AML-193 (cell line): ENCODE measurements around the gene EPGN.
A peak's percentile ranks its signal among the peaks of the same experiment; 100 is the strongest.

Experiments used
- DNase-seq, 2 experiments: peaks; one replicate each; lab custom pipeline; 2025; lab: John Stamatoyannopoulos, UW

The EPGN gene

DNA sequence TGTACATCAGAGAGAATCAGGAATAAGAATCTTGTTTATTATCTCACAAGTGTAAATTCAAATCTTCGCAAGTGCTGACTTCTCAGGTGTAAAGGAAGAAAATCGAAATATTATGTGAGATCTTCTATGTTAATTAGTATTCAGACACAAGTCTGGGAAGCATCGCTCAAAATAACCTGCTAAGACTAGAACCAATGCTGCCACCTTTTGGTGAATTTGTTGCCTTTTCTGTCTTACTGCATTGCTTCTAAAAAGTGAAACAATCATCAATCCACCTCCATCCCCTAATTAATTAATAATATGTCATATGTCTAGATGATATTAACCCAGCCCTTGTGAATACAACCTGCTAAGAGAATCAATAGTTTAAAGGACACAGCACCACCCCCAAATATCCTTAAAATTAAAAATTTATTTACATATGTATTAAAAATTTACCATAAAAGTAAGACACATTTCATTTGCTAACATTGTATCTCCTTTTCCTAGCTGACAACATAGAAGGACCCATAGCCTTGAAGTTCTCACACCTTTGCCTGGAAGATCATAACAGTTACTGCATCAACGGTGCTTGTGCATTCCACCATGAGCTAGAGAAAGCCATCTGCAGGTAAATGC, 3.5 kb downstream of the EPGN start:
- peak; percentile 54 to 59 for DNase-seq

- DNase-seq, result no peak
These were observed 6.1 kb downstream of the EPGN start for GRCh38 chr4:74314329-74314728.

- no peak for DNase-seq
These were observed 6.7 kb downstream of the EPGN start for GRCh38 chr4:74314944-74315343.

DNA sequence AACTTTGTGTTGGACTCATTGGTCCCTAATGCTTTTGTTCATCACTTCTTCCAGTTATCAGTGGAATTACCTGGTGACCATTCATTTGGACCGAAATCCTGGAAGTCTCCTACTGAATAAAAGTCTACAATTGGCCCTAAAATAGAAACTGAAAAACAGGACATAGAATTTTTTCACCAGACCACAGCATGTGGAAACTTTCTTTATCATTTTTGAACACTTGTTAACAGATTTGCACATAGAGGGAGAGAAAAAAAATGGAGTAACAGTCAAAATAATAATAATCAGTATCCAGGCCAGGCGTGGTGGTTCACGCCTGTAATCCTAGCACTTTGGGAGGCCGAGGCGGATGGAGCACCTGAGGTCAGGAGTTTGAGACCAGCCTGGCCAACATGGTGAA, 7.1 kb downstream of the EPGN start:
- no peak for DNase-seq

GRCh38 chr4:74316397-74316796, 8.1 kb downstream of the EPGN start:
- DNase-seq, result no peak

GRCh38 chr4:74317616-74318246, 9.5 kb downstream of the EPGN start:
- no peak for DNase-seq

- no peak for DNase-seq
These were observed 10.0 kb downstream of the EPGN start for GRCh38 chr4:74318276-74318675.

GRCh38 chr4:74319470-74319869, 11.2 kb downstream of the EPGN start:
- DNase-seq, result no peak

DNA sequence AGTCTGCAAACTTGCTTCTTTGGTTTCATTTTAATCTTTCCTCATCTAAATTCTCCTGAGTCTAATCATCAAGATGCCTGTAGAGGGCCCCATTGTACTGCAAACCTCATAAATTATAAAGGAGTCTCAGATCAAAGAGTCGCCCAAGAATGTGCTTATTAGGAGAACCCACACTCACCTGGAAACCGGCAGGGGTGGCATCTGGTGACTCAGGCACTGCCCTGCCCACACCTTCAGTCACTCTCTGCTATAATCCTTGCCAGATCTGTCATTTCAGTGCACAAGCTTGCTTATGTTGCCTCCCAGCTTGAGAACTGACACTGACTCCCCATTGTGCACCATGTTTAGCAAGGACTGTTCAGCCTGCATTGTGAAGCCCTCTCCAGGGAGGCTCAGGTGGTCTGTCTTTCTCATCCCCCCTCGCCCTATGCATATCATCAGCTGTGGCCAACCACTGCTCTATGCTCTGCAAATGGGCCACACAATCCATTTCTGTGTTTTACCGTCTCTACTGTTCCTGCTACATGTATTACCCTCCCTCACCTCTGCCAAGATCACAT, 12.4 kb downstream of the EPGN start:
- DNase-seq, result peak; percentile 78 to 79

DNA sequence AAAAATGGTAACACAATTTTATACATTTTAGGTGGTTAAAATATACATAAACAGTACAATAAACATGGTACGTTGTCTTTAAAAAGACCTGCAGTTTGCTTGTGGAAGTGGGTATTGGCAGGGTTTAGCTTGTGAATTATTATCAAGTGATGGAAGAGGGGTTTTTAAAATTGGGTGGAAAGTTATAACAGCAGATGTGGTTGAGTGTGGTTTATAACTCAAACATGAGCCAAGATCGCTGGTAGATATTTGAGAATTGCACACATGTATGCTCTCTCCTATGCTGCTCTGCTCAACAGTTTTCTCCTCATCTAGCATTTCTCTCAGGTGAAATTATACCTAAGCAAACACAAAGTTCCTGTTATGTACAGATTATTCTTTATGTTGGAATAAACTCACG, 14.0 kb downstream of the EPGN start:
- no peak for DNase-seq

DNA sequence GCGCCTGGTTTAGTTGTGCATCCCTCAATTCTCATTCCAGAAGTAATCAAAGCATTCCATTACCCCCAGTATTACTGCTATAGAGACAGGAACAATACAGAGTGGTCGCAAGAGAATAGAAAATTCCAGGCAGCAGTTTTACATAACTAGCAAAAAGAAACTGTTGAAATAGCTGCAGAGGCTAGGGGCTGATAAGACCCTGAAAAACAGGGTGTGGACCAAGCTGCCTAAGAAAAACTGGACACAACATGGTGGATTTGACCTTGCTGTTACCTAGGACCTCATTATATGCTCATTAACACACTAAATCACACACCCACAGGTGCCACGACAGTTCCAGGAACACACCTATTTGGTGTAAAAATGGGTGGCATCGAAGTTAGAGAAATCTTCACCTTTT, 15.4 kb downstream of the EPGN start:
- DNase-seq, result no peak

DNA sequence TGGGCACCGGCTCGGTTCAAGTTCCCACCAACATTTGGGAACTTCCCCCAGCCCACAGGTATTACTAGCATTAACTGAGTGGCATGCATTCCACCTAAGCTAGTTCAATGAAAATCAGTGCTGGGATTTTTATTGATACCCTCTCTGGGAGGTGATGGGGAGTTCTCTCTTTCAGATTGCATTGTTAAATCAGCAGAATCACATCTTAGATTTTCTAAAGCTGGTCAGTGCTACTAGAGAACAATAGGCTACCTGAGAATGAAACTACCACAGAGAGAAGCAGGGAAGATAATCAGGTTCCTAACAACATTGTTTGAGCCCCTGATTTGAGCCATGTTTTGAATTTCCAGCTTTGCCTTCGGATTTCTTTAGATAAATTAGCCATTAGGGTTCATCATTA, 16.0 kb downstream of the EPGN start:
- no peak for DNase-seq

DNA sequence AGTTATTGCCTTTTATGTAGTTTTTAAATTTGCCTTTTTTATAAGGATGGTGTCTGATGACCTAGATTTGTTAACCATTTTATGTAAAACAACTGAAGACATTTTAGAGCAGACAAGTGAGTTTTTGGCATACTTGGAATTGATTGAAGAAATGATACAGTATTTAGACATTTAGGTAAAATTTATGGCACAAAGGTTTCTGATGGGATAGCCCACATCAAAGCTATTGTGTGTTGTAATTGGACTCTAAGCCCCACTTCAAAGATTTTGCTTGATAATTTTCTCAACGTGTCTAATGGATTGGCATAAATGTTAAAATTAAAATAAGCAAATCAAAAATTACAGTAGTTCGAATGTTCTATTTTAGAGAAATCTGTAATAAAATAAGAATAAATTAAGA, 17.6 kb downstream of the EPGN start:
- DNase-seq, result no peak

DNA sequence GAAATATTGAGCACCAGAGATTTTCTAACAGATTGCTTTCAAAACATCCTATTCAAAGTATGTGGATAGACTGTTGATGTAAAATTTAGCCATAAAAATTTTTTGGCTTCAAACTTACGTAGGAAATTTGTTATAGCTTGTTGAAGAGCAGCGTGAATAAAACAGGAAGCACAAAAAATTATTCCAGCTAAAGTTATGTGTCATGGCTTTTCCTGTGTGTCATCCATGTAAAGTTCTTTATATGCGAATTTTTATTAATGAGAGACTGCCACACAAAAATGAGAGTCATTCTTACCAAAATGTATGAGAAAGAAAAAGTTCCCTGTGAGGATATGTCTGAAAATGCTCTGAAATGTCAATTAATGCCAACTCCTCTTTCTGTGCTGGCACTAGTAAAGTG, 19.5 kb downstream of the EPGN start:
- DNase-seq, result no peak

GRCh38 chr4:74328501-74328900, 20.2 kb downstream of the EPGN start:
- no peak for DNase-seq

GRCh38 chr4:74329307-74329706, 21.0 kb downstream of the EPGN start:
- DNase-seq, result no peak

- DNase-seq, result no peak
These were observed 22.1 kb downstream of the EPGN start for GRCh38 chr4:74330295-74330750.

GRCh38 chr4:74331252-74331651, 23.0 kb downstream of the EPGN start:
- DNase-seq, result no peak

- no peak for DNase-seq
These were observed 23.7 kb downstream of the EPGN start for GRCh38 chr4:74331944-74332343.

DNA sequence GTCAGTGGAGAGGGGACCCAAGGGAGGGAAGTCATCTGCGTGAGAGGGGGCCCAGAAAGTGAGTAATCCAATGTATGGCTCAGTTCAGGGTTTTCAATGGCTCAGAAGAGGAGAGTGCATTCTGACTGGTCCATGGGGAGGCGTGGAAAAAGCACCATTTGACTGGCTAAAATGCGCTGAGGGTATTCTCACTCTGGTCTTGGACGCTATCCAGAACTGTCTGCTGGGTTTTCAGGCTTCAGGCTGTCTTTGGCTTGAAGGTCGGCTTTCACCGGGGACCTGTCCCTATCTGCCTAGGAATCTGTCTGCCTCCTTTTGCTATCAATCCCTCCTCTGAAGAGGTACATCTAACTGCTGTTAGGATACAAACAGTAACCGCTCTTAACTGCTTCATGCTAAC, 26.4 kb downstream of the EPGN start:
- DNase-seq, result no peak

- DNase-seq, result no peak
These were observed 27.2 kb downstream of the EPGN start for GRCh38 chr4:74335341-74336021.

DNA sequence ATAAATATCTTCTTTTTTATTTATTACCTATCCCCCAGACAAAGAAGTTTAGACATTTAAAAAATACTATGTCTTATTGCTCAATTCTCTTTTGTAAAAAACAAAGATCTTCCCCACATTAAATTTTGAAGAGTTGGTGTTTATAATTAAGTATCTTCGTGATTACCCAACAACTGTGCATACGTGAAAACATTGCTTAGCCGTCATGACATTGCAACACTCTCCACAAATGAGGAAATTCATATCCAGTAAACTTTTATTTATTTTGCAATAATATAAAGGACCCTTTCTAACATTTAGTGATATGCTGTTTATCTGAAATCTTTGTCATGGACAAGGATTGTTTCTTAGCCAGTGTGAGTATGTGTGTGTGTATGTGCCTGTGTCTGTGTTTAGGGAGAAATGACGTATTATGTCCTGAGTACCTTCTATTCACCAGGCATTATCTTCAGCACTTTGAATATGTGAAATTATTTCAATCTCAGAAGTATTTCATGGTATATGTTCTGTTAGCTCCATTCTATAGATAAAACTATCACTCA, 30.6 kb downstream of the EPGN start:
- DNase-seq, result peak; percentile 73 to 77

DNA sequence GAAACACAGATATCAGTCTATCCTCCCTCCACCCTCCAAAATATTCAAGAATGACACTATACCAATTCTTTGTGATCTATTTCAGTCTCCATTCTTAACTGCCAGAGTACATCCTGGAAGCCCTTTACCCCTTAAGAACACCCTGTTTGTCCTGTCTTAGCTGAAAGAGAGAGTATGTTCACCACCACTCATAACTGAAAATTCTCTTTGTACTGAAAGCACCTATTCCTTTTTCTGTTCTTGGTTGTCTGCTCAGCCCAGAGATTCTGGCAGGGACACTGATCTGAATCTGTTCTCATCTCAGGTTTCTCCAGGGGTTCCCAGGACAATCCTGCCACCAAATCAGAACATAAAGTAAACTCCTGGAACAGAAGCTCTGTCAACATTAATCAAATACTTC, 31.2 kb downstream of the EPGN start:
- DNase-seq, result no peak
